ENCODE results near the gene CADM1.

The CADM1 gene

GRCh38 chr11:115499891-115500290 lies 4.3 kb downstream of the CADM1 start:
- Histone ChIP-seq H3K27me3 (replicated peaks; ENCODE audit: insufficient read depth, low read length) (no peaks in the 10 kb centered on the region), H3K4me3 (ENCODE audit: low read length) (no peak overlapping the region), H3F3A (ENCODE audit: insufficient read depth, low read length) (peaks cover 30% of the 10 kb centered on the region), H4K20me1 (ENCODE audit: insufficient read depth, low read length) (peaks cover 7% of the 10 kb centered on the region; the same call in 1 of the 2 replicates), H3K4me2 (ENCODE audit: low read depth, low read length) (peak overlapping the region; percentile 98; the same call in 1 of the 2 replicates), H3K4me1 (ENCODE audit: low read length) (peaks cover 38% of the 10 kb centered on the region), H3K9ac (ENCODE audit: low read length) (no peak overlapping the region), H3K9me2 (replicated peaks; ENCODE audit: insufficient read depth, low read length) (no peaks in the 10 kb centered on the region), H2AFZ (ENCODE audit: low read length) (no peak overlapping the region), H3K27ac (ENCODE audit: low read length) (no peak overlapping the region), H3K9me3 (replicated peaks; ENCODE audit: insufficient read depth, low read length) (no peaks in the 10 kb centered on the region), H3K79me2 (ENCODE audit: low read length) (peaks cover 92% of the 10 kb centered on the region), H3K36me3 (replicated peaks; ENCODE audit: insufficient read depth, low read length) (no peaks in the 10 kb centered on the region)
- no peak for DNase-seq
- no peak for TF ChIP-seq EZH2 (optimal IDR thresholded peaks at IDR 0.05; ENCODE audit: low read depth, low read length)
- no peak for TF ChIP-seq CTCF (IDR thresholded peaks at IDR 0.05; ENCODE audit: low read length)
- TF ChIP-seq EZH2phosphoT487 (IDR thresholded peaks at IDR 0.05; ENCODE audit: low read length), result no peak

GRCh38 chr11:115499241-115499799 lies 4.9 kb downstream of the CADM1 start:
- Histone ChIP-seq H3K27ac (ENCODE audit: low read length) (no peak overlapping the region), H3K9me3 (replicated peaks; ENCODE audit: insufficient read depth, low read length) (no peaks in the 10 kb centered on the region), H3K36me3 (replicated peaks; ENCODE audit: insufficient read depth, low read length) (no peaks in the 10 kb centered on the region), H4K20me1 (ENCODE audit: insufficient read depth, low read length) (peaks cover 7% of the 10 kb centered on the region; the same call in 1 of the 2 replicates), H2AFZ (ENCODE audit: low read length) (no peak overlapping the region), H3K4me2 (ENCODE audit: low read depth, low read length) (no peak overlapping the region), H3K4me1 (ENCODE audit: low read length) (peaks cover 38% of the 10 kb centered on the region), H3K79me2 (ENCODE audit: low read length) (peaks cover 97% of the 10 kb centered on the region), H3K27me3 (replicated peaks; ENCODE audit: insufficient read depth, low read length) (no peaks in the 10 kb centered on the region), H3F3A (ENCODE audit: insufficient read depth, low read length) (peaks cover 30% of the 10 kb centered on the region), H3K9me2 (replicated peaks; ENCODE audit: insufficient read depth, low read length) (no peaks in the 10 kb centered on the region), H3K9ac (ENCODE audit: low read length) (no peak overlapping the region), H3K4me3 (ENCODE audit: low read length) (no peak overlapping the region)
- TF ChIP-seq EZH2phosphoT487 (IDR thresholded peaks at IDR 0.05; ENCODE audit: low read length) (no peak), EZH2 (optimal IDR thresholded peaks at IDR 0.05; ENCODE audit: low read depth, low read length) (no peak), CTCF (IDR thresholded peaks at IDR 0.05; ENCODE audit: low read length) (no peak)
- DNase-seq, result no peak

GRCh38 chr11:115498354-115498753 lies 5.9 kb downstream of the CADM1 start:
- Histone ChIP-seq H3K9me3 (replicated peaks; ENCODE audit: insufficient read depth, low read length) (no peaks in the 10 kb centered on the region), H3K9me2 (replicated peaks; ENCODE audit: insufficient read depth, low read length) (no peaks in the 10 kb centered on the region), H3K4me2 (ENCODE audit: low read depth, low read length) (peak overlapping the region; percentile 68), H3K27ac (ENCODE audit: low read length) (no peak overlapping the region; the same call in 1 of the 2 replicates), H2AFZ (ENCODE audit: low read length) (no peak overlapping the region), H3K9ac (ENCODE audit: low read length) (no peak overlapping the region), H3K79me2 (ENCODE audit: low read length) (peaks cover 99% of the 10 kb centered on the region), H3K36me3 (replicated peaks; ENCODE audit: insufficient read depth, low read length) (no peaks in the 10 kb centered on the region), H3F3A (ENCODE audit: insufficient read depth, low read length) (peaks cover 30% of the 10 kb centered on the region), H3K27me3 (replicated peaks; ENCODE audit: insufficient read depth, low read length) (no peaks in the 10 kb centered on the region), H3K4me1 (ENCODE audit: low read length) (peaks cover 38% of the 10 kb centered on the region), H3K4me3 (ENCODE audit: low read length) (no peak overlapping the region), H4K20me1 (ENCODE audit: insufficient read depth, low read length) (peaks cover 7% of the 10 kb centered on the region; the same call in 1 of the 2 replicates)
- TF ChIP-seq EZH2 (optimal IDR thresholded peaks at IDR 0.05; ENCODE audit: low read depth, low read length) (no peak), CTCF (IDR thresholded peaks at IDR 0.05; ENCODE audit: low read length) (no peak), EZH2phosphoT487 (IDR thresholded peaks at IDR 0.05; ENCODE audit: low read length) (no peak)
- DNase-seq, result no peak
